Spinal cord (tissue), 10 donors: ENCODE data around the gene MAP6. TPM values are rescaled to one million over a fixed set of nuclear protein-coding genes. Genes with fewer than 3 reads are reported as not detected.

Experiments
- DNase-seq, 6 donors: peaks; one replicate each; pipeline versions ENCODE4 v3.0.0 to v3.0.0-alpha.2; 2013 to 2015; ENCODE audit warnings: low spot score in 6 of 6, low read depth in 4 of 6
- H3K27ac ChIP-seq: one replicate; pipeline ENCODE4 v1.5.1; 2013; ENCODE audit warnings: low read depth, low read length, control low read depth
- H3K27me3 ChIP-seq: one replicate; pipeline ENCODE4 v1.6.1; 2013; ENCODE audit warnings: low read length; ENCODE audit not compliant: control insufficient read depth, insufficient read depth
- H3K36me3 ChIP-seq: one replicate; pipeline ENCODE4 v1.6.1; 2013; ENCODE audit warnings: low read length; ENCODE audit not compliant: control insufficient read depth, insufficient read depth
- H3K4me1 ChIP-seq: one replicate; pipeline ENCODE4 v1.6.1; 2013; ENCODE audit warnings: low read length; ENCODE audit not compliant: control insufficient read depth, insufficient read depth
- H3K4me3 ChIP-seq: one replicate; pipeline ENCODE4 v1.5.1; 2013; ENCODE audit warnings: low read depth, low read length, control low read depth
- H3K9me3 ChIP-seq: one replicate; pipeline ENCODE4 v1.6.1; 2013; ENCODE audit warnings: low read length; ENCODE audit not compliant: control insufficient read depth, insufficient read depth
- WGBS: methylation state at CpG from one replicate; pipeline ENCODE4 v1.1.5; 2013; ENCODE audit warnings: missing lambda C conversion rate; ENCODE audit not compliant: insufficient coverage; 5-methylcytosine and 5-hydroxymethylcytosine counted together
- polyA plus RNA-seq, 2 donors: library from polyadenylated mRNA; unstranded; fragments of 120-200 nt; gene quantifications; one replicate each; pipeline ENCODE4 v1.2.1, GENCODE V29; 2013; ENCODE audit not compliant: insufficient read length in 2 of 2
- total RNA-seq, 2 donors: library from RNA; depleted of rRNA in 1 of 2; stranded (reverse); fragments of 120-200 nt in 1 of 2; fragments of >200 nt in 1 of 2; gene quantifications; one replicate each; pipeline versions ENCODE4 v1.2.3 to v1.2.4, GENCODE V29; 2013 to 2014
- donor health status: healthy.

Gene MAP6
- total and polyA plus RNA-seq, 4 donors = 64.5 to 190 (median 125) TPM

- no peak for DNase-seq
- H3K36me3 ChIP-seq = peaks cover 3% of the 10 kb centered on the region
- peaks cover 35% of the 10 kb centered on the region for H3K4me1 ChIP-seq
- no peak overlapping the region for H3K4me3 ChIP-seq
- H3K27me3 ChIP-seq = peaks cover 2% of the 10 kb centered on the region
- WGBS = no CpG with 5 or more reads among the region's 1 CpG
- H3K9me3 ChIP-seq = no peaks in the 10 kb centered on the region
- no peak overlapping the region for H3K27ac ChIP-seq
Observed at GRCh38 chr11:75637998-75638397, 30.8 kb downstream of the MAP6 start.

- H3K9me3 ChIP-seq = no peaks in the 10 kb centered on the region
- 12% methylated on average over 5 of the region's 16 CpGs for WGBS
- H3K27ac ChIP-seq = peak overlapping the region; percentile 37
- H3K4me3 ChIP-seq = no peak overlapping the region
- peaks cover 3% of the 10 kb centered on the region for H3K36me3 ChIP-seq
- peaks cover 35% of the 10 kb centered on the region for H3K4me1 ChIP-seq
- peaks cover 2% of the 10 kb centered on the region for H3K27me3 ChIP-seq
- peak in 2 of 6 donors; percentile 67 to 74 for DNase-seq
Observed at GRCh38 chr11:75635066-75635862, 33.6 kb downstream of the MAP6 start.

GRCh38 chr11:75633409-75634066 is 35.3 kb downstream of the MAP6 start:
- no peak overlapping the region for H3K4me3 ChIP-seq
- H3K9me3 ChIP-seq = no peaks in the 10 kb centered on the region
- 79% methylated on average over 8 of the region's 8 CpGs for WGBS
- DNase-seq = no peak
- peaks cover 26% of the 10 kb centered on the region for H3K4me1 ChIP-seq
- H3K27ac ChIP-seq = no peak overlapping the region
- peaks cover 3% of the 10 kb centered on the region for H3K36me3 ChIP-seq
- peaks cover 2% of the 10 kb centered on the region for H3K27me3 ChIP-seq

- Histone ChIP-seq H3K27ac (no peak overlapping the region), H3K4me1 (peaks cover 28% of the 10 kb centered on the region), H3K9me3 (no peaks in the 10 kb centered on the region), H3K36me3 (peaks cover 3% of the 10 kb centered on the region), H3K27me3 (peaks cover 2% of the 10 kb centered on the region), H3K4me3 (no peak overlapping the region)
- WGBS = no CpG with 5 or more reads among the region's 2 CpGs
- DNase-seq = no peak
Observed at GRCh38 chr11:75632962-75633361, 35.9 kb downstream of the MAP6 start.

GRCh38 chr11:75632450-75632849 is 36.4 kb downstream of the MAP6 start:
- no peak for DNase-seq
- Histone ChIP-seq H3K27ac (no peak overlapping the region), H3K4me3 (no peak overlapping the region), H3K27me3 (peaks cover 2% of the 10 kb centered on the region), H3K36me3 (peaks cover 3% of the 10 kb centered on the region), H3K4me1 (peaks cover 29% of the 10 kb centered on the region), H3K9me3 (no peaks in the 10 kb centered on the region)
- WGBS = no CpG with 5 or more reads among the region's 2 CpGs

- peaks cover 3% of the 10 kb centered on the region for H3K36me3 ChIP-seq
- WGBS = no CpG with 5 or more reads among the region's 2 CpGs
- no peak overlapping the region for H3K27ac ChIP-seq
- no peak for DNase-seq
- H3K27me3 ChIP-seq = peaks cover 2% of the 10 kb centered on the region
- no peaks in the 10 kb centered on the region for H3K9me3 ChIP-seq
- peaks cover 27% of the 10 kb centered on the region for H3K4me1 ChIP-seq
- no peak overlapping the region for H3K4me3 ChIP-seq
Observed at GRCh38 chr11:75631086-75631730, 37.6 kb downstream of the MAP6 start.

- Histone ChIP-seq H3K36me3 (no peaks in the 10 kb centered on the region), H3K27me3 (no peaks in the 10 kb centered on the region), H3K4me1 (peaks cover 38% of the 10 kb centered on the region), H3K27ac (no peak overlapping the region), H3K9me3 (no peaks in the 10 kb centered on the region), H3K4me3 (no peak overlapping the region)
- DNase-seq = no peak
- WGBS = 59% methylated on average over 10 of the region's 11 CpGs
Observed at GRCh38 chr11:75627906-75628668, 40.8 kb downstream of the MAP6 start.

- Histone ChIP-seq H3K27ac (no peak overlapping the region), H3K36me3 (no peaks in the 10 kb centered on the region), H3K4me3 (no peak overlapping the region), H3K27me3 (no peaks in the 10 kb centered on the region), H3K4me1 (peaks cover 38% of the 10 kb centered on the region), H3K9me3 (no peaks in the 10 kb centered on the region)
- peak in 1 of 6 donors; percentile 65 for DNase-seq
- 47% methylated on average over 5 of the region's 8 CpGs for WGBS
Observed at GRCh38 chr11:75626889-75627529, 41.8 kb downstream of the MAP6 start.
